HG03097 (cell line): ENCODE results near the gene PTDSS2.

ENCODE experiments used
- ATAC-seq: cut with Tn5 transposase; IDR thresholded peaks from one replicate; pipeline ENCODE4 v1.9.1; 2021; ENCODE audit not compliant: unreplicated experiment, low FRiP score

Gene PTDSS2

GRCh38 chr11:445765-446588, 4.1 kb upstream of the PTDSS2 start:
- no peak for ATAC-seq

- no peak for ATAC-seq
Observed at GRCh38 chr11:446891-447290, 3.2 kb upstream of the PTDSS2 start.

DNA sequence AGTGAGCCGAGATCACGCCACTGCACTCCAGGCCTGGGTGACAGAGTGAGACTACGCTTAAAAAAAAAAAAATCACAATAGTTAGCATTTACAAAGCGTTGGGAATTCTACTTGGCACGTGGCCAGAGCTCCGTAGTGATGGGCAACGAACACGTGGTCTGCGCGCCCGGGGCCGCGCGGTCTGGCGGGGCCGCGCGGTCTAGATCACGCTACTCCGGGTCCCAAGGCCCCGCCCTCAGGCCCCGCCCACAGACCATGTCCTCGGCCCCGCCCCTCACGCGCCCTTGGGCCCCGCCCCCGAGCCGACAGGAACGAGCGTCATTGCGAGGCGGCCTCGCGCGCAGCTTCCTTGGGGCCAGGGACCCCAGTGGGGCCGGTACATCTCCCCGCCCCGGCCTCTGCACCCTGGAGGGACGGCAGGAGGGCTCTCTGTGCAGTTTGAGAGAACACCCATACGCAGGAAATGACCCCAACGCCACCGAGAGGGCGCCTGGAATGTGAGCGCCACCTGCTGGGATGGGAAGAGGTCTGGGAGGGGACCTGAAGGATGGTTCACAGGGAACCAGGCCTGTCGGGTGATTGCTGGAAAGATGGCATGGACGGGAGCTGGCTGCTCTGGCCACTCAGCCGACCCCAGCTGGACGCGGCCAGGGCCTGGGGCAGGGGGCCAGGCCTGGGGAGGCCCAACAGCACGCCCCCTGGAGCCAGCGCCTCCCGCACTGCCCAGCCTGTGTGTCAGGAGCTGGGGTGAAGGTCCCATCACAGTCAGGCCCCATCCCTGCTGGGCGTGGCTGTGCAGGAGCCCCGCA, 2.0 kb upstream of the PTDSS2 start:
- ATAC-seq = peak; percentile 50

- ATAC-seq = no peak
Observed at GRCh38 chr11:450809-451451, 851 bp downstream of the PTDSS2 start.

GRCh38 chr11:451738-452137, 1.7 kb downstream of the PTDSS2 start:
- ATAC-seq = no peak

- ATAC-seq = no peak
Observed at GRCh38 chr11:452203-452744, 2.2 kb downstream of the PTDSS2 start.

DNA sequence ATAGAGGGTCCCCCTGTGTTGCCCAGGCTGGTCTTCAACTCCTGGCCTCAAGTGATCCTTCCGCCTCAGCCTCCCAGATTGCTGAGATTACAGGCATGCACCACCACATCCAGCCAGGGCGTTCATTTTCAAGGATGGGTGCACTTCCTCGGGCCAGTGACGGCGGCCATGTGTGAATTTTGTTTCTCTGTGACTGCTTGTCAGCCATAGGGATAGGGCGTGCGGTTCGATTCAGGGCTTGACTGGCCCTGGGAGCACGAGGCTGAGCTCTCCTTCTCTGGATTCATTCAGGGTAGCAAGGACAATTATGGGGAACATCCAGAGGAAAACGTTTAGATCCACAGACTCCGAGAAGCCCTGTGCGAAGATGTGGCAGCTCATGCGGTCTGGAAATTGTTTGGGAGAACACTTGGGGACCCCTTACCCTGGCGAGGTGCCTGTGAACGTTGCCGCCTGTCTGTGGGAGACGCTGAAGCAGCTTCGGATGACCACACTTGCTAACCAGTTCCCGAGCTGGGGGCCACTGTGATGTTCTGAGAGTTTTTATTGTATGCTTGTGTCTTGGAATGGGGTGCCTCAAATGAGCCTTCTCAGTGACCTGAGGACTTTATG, 2.9 kb downstream of the PTDSS2 start:
- ATAC-seq = no peak

- ATAC-seq = no peak
Observed at GRCh38 chr11:453564-453963, 3.5 kb downstream of the PTDSS2 start.

- no peak for ATAC-seq
Observed at GRCh38 chr11:454043-454442, 4.0 kb downstream of the PTDSS2 start.

- no peak for ATAC-seq
Observed at GRCh38 chr11:454801-455565, 4.9 kb downstream of the PTDSS2 start.

DNA sequence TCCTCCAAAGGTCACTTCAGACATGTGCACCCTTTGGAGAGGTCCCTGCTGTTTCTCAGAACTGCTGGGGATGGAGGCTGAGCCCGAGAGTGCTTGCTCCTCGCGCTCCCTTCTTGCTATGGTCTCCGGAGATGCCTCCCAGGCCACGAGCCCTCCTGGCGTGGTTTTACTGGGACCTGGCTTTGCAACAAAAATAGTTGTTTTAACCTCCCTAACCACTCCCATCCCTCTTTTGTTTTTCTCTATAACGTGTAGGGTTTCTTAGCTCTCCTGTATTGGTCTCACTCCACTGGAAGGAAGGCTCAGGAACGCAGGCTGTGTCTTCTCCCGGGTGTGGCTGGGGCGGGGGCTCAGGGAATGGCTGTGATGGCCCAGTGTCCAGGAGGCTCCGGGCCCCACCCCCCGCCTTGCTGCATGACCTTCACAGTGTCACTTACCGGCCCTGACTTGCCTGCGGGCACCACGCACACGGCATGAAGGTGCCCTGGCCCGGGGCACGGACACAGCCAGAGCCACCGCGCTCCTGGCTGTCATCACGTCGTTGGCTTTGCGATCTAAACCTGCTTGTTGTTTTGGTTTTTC, 5.6 kb downstream of the PTDSS2 start:
- no peak for ATAC-seq

GRCh38 chr11:456533-456932, 6.5 kb downstream of the PTDSS2 start:
- ATAC-seq = no peak

GRCh38 chr11:457111-457760, 7.2 kb downstream of the PTDSS2 start:
- no peak for ATAC-seq

GRCh38 chr11:459511-460220, 9.6 kb downstream of the PTDSS2 start:
- ATAC-seq = no peak

DNA sequence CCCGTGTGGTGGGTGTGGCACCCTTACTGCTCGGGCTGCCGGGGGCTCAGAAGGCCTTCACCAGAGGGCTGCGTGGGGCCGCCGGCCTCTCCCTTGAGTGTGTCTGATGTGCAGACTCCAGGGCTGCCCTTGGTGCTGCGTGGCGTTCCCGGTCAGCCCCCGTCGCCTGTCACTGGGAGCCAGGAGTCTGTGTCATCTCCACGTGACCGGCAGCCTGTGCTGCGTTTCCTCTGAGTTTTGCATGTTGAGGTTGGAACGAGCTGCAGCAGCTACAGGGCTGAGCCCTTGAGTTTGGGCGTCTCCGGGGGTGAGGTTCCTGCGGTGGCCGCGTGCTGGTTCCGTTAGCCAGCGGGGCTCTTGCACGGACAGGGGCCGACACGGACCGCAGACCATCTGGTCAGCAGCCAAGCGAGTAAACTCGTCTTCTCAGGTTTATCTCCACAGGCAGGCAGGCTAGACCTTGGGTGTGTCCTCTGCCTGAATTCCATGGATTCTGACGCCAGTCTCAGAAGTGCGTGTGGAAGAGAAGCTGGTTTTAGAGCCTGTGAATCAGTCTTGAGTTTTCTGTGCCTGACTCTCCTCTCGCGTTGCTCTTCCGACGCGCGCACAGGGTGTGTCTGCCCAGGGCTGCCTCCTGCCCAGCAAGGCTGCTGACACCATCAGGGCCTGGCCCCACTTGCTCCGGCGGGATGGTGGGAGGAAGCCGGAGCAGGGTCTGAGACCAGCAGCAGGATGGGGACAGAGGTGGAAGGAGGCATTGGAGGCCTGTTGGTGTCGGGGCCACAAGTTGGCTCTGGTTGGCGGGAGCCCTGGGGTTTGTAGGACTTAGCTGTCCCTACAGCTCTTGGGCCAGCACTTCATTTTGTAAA, 10.5 kb downstream of the PTDSS2 start:
- no peak for ATAC-seq

DNA sequence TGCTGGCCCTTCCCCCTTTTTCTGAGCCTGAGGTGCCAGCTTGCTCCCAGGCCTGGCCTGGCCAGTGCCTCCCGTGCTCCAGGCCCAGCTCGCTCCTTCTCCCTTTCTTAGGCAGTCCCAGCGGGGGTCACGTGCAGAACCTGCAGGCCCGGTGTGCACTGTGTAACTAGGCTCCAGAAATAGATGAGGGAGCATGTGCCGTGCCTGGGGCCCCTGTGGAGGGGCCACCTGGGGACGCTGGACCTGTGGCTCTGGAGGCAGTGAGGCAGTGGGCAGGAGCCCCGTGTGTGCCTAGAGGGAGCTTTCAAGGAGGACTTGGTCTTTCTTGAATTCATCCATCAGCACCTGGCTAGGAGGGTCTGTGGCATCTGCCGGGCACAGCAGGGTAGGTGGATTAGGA, 11.5 kb downstream of the PTDSS2 start:
- no peak for ATAC-seq

GRCh38 chr11:462107-462890, 12.2 kb downstream of the PTDSS2 start:
- no peak for ATAC-seq
